ENCODE results near the gene CCR9. TPM values are rescaled to one million over a fixed set of nuclear protein-coding genes. Genes with fewer than 3 reads are reported as not detected.

CCR9 gene
- total RNA-seq, 2 donors from 2014 or later: 0.13 TPM; not detected in 1

GRCh38 chr3:45860481-45860880 lies 25.9 kb upstream of the CCR9 start:
- Histone ChIP-seq H3K27ac (no peak overlapping the region), H3K4me3 (no peak overlapping the region), H3K27me3 (no peaks in the 10 kb centered on the region), H3K4me1 (no peaks in the 10 kb centered on the region), H3K36me3 (no peaks in the 10 kb centered on the region), H3K9me3 (no peaks in the 10 kb centered on the region), H3K9ac (ENCODE audit: low read depth in 2 of 2, low read length in 2 of 2) (no peak overlapping the region)
- intact Hi-C loops (cut with DNase I): no loop called here
- TF ChIP-seq CTCF (IDR thresholded peaks at IDR 0.05): no peak
- DNase-seq: no peak

- no peak overlapping the region for H3K27ac ChIP-seq
- no peaks in the 10 kb centered on the region for H3K27me3 ChIP-seq
- no peak overlapping the region for H3K9ac ChIP-seq (ENCODE audit: low read depth in 2 of 2, low read length in 2 of 2)
- TF ChIP-seq CTCF (IDR thresholded peaks at IDR 0.05): no peak
- no peaks in the 10 kb centered on the region for H3K4me1 ChIP-seq
- H3K9me3 ChIP-seq: no peaks in the 10 kb centered on the region
- no peaks in the 10 kb centered on the region for H3K36me3 ChIP-seq
- intact Hi-C loops (cut with DNase I): no loop called here
- H3K4me3 ChIP-seq: no peak overlapping the region
- DNase-seq: no peak
Observed at GRCh38 chr3:45861043-45861719, 25.2 kb upstream of the CCR9 start.

- Histone ChIP-seq H3K27ac (no peak overlapping the region), H3K9me3 (no peaks in the 10 kb centered on the region)
- TF ChIP-seq CTCF (IDR thresholded peaks at IDR 0.05): no peak
Observed at GRCh38 chr3:45864760-45865519, 21.4 kb upstream of the CCR9 start.

GRCh38 chr3:45865563-45865962 lies 20.8 kb upstream of the CCR9 start:
- Histone ChIP-seq H3K27ac (no peak overlapping the region), H3K9ac (ENCODE audit: low read depth in 2 of 2, low read length in 2 of 2) (no peak overlapping the region), H3K36me3 (no peaks in the 10 kb centered on the region), H3K27me3 (no peaks in the 10 kb centered on the region), H3K4me3 (no peak overlapping the region), H3K9me3 (no peaks in the 10 kb centered on the region), H3K4me1 (no peaks in the 10 kb centered on the region)
- intact Hi-C loops (cut with DNase I): no loop called here
- no peak for TF ChIP-seq CTCF (IDR thresholded peaks at IDR 0.05)
- DNase-seq: no peak

More at GRCh38 chr3:45864760-45865519, 21.4 kb upstream of the CCR9 start:
- no peak for DNase-seq
- intact Hi-C loops (cut with DNase I): no loop called here
- Histone ChIP-seq H3K9ac (ENCODE audit: low read depth in 2 of 2, low read length in 2 of 2) (no peak overlapping the region), H3K36me3 (no peaks in the 10 kb centered on the region), H3K4me1 (no peaks in the 10 kb centered on the region), H3K27me3 (no peaks in the 10 kb centered on the region), H3K4me3 (no peak overlapping the region)

- TF ChIP-seq CTCF (IDR thresholded peaks at IDR 0.05): no peak
- no peak overlapping the region for H3K27ac ChIP-seq
- H3K9me3 ChIP-seq: no peaks in the 10 kb centered on the region
- intact Hi-C loops (cut with DNase I): no loop called here
- no peaks in the 10 kb centered on the region for H3K27me3 ChIP-seq
- H3K9ac ChIP-seq (ENCODE audit: low read depth in 2 of 2, low read length in 2 of 2): no peak overlapping the region
- H3K4me3 ChIP-seq: no peak overlapping the region
- H3K36me3 ChIP-seq: no peaks in the 10 kb centered on the region
- H3K4me1 ChIP-seq: no peaks in the 10 kb centered on the region
- no peak for DNase-seq
Observed at GRCh38 chr3:45868213-45868612, 18.1 kb upstream of the CCR9 start.

Measured in colonic mucosa (tissue), 4 donors.